ENCODE results near the gene METTL6.

METTL6 gene

DNA sequence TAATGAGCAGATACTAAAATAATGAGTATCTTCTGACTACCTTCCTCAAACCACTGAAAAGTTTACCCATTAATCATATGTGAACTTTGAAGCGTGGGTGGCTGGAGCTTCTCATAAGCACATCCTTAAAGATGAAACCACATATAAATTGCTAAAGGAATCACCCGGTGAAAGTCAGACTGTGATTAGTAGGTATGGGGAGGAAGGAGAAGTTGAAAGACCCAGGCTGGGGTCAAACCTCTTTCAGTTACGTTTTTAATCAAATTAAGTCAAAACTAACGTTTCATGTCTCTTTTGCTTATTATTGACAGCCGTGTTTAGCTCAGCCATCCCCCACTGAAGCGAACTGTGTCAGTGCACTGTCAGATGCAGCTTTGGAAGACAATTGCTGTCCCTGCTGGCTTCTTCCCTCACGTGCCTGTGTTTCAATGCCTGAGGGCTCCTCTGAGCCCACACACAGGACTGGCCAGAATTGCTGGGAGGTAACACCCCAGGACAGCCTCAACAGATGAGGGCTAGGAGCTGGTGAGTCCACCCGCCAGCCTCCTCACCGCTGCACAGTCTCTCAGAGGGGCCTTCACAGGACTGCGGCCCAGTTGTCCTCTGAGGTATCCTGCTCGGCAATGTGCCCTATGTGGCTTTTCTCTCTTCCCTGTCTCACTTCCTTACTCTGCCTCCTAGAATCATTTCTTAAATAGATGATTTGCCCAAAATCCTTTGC is 65.7 kb downstream of the METTL6 start:
- DNase-seq: no peak

- DNase-seq: no peak
Observed at GRCh38 chr3:15360788-15361493, 66.4 kb downstream of the METTL6 start.
